KMS-11 (cell line): ENCODE data around the gene STXBP6.

Experiments
- H2AFZ ChIP-seq: fragments of 200-600 bp; sonication (generic); 2 replicates; pipeline ENCODE4 v1.6.1; 2016; ENCODE audit warnings: antibody characterized with exemption, mixed run types, low read depth
- H3K27ac ChIP-seq: fragments of 200-600 bp; sonication (generic); 2 replicates; pipeline ENCODE4 v1.6.1; 2016; ENCODE audit warnings: mild to moderate bottlenecking, mixed run types
- H3K27me3 ChIP-seq: fragments of 200-600 bp; sonication (generic); 2 replicates; pipeline ENCODE4 v1.6.1; 2017; ENCODE audit warnings: mild to moderate bottlenecking, low read depth, mixed run types, moderate library complexity; ENCODE audit not compliant: insufficient read depth
- H3K36me3 ChIP-seq: fragments of 200-600 bp; sonication (generic); 2 replicates; pipeline ENCODE4 v1.6.1; 2017; ENCODE audit warnings: mild to moderate bottlenecking, mixed run types; ENCODE audit not compliant: insufficient read depth
- H3K4me1 ChIP-seq: fragments of 200-600 bp; sonication (generic); 2 replicates; pipeline ENCODE4 v1.6.1; 2016; ENCODE audit warnings: mild to moderate bottlenecking, low read depth, mixed run types; ENCODE audit not compliant: poor library complexity, severe bottlenecking
- H3K4me2 ChIP-seq: fragments of 200-600 bp; sonication (generic); 2 replicates; pipeline ENCODE4 v1.7.0; 2016; ENCODE audit warnings: mild to moderate bottlenecking, mixed run types
- H3K4me3 ChIP-seq: fragments of 200-600 bp; sonication (generic); IDR thresholded peaks from 2 replicates; pipeline ENCODE4 v1.6.1; 2017; ENCODE audit warnings: low read depth, low read length, mixed read lengths; ENCODE audit not compliant: insufficient read depth
- H3K79me2 ChIP-seq: fragments of 200-600 bp; sonication (generic); 2 replicates; pipeline ENCODE4 v1.6.1; 2016; ENCODE audit warnings: low read depth, mixed run types; ENCODE audit not compliant: insufficient read depth
- H3K9ac ChIP-seq: fragments of 200-600 bp; sonication (generic); 2 replicates; pipeline ENCODE4 v1.6.1; 2016; ENCODE audit warnings: mild to moderate bottlenecking, mixed run types
- H4K20me1 ChIP-seq: fragments of 200-600 bp; sonication (generic); 2 replicates; pipeline ENCODE4 v1.6.1; 2016; ENCODE audit warnings: mild to moderate bottlenecking, mixed run types; ENCODE audit not compliant: insufficient read depth
- TF ChIP-seq, protein P1 (sequence below): fragments of 200-600 bp; sonication (generic); conservative IDR thresholded peaks from 2 replicates; pipeline ENCODE4 v1.6.1; 2017; ENCODE audit warnings: low read depth, mild to moderate bottlenecking, antibody characterized with exemption, low read length, moderate library complexity, mixed read lengths

The STXBP6 gene

DNA sequence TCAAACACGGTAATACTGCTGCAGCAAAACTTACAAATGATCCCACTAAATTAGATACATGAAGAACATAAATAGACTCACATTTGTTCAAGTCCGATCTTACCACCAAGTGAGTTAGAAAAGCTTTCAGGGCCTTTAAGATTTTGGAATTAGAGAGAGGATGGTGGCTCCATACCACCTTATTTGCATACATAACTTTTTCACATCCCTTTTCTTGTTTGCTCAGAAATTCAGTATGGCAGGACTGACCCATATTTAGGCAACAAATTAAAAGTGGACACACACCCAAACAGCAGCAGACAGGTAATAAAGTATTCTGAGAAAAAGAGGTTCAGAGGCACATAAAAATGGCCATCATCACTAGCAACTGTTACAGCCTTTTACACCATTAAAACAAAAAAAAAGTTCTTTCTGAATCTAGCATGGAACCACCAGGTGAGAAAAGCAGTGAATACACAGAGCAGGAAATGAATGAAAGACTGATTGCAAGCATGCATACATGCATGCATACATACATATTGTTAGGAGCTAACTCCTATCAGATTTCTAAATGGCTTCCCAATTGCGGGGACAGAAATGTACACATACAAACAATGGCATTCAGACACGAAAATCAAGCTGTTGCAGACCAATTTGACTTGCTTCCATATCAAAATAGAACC is 23.3 kb downstream of the STXBP6 start:
- no peak overlapping the region for H3K27ac ChIP-seq
- H3K79me2 ChIP-seq = no peaks in the 10 kb centered on the region
- H3K4me2 ChIP-seq = no peak overlapping the region
- no peaks in the 10 kb centered on the region for H4K20me1 ChIP-seq
- no peaks in the 10 kb centered on the region for H3K36me3 ChIP-seq
- H3K4me3 ChIP-seq = no peak overlapping the region
- H3K4me1 ChIP-seq = no peaks in the 10 kb centered on the region
- no peak overlapping the region for H3K9ac ChIP-seq
- TF ChIP-seq, protein P1, sequence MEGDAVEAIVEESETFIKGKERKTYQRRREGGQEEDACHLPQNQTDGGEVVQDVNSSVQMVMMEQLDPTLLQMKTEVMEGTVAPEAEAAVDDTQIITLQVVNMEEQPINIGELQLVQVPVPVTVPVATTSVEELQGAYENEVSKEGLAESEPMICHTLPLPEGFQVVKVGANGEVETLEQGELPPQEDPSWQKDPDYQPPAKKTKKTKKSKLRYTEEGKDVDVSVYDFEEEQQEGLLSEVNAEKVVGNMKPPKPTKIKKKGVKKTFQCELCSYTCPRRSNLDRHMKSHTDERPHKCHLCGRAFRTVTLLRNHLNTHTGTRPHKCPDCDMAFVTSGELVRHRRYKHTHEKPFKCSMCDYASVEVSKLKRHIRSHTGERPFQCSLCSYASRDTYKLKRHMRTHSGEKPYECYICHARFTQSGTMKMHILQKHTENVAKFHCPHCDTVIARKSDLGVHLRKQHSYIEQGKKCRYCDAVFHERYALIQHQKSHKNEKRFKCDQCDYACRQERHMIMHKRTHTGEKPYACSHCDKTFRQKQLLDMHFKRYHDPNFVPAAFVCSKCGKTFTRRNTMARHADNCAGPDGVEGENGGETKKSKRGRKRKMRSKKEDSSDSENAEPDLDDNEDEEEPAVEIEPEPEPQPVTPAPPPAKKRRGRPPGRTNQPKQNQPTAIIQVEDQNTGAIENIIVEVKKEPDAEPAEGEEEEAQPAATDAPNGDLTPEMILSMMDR = no peak
- no peak overlapping the region for H2AFZ ChIP-seq
- no peaks in the 10 kb centered on the region for H3K27me3 ChIP-seq

DNA sequence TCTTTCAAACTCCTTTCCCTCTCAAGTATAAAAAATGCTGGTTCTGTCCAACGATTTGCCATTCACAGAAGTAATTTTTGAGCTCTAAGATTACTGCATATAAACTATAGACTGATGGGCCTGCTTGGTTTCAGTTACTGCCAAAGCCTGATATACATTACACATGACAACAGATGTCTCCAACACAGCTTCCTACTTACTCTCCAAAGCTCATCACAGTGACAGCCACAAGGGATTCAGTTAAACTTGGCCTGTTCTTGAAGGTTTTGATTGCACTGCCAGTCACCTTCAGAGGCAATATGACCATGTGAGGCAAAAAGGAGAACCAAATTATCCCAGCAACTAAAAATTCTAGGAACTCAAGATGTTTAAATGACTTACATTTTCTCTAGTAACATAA is 30.1 kb downstream of the STXBP6 start:
- H3K4me1 ChIP-seq = no peaks in the 10 kb centered on the region
- H3K4me3 ChIP-seq = no peak overlapping the region
- no peaks in the 10 kb centered on the region for H3K27me3 ChIP-seq
- H3K36me3 ChIP-seq = no peaks in the 10 kb centered on the region
- TF ChIP-seq, protein P1 = no peak
- H2AFZ ChIP-seq = no peak overlapping the region
- no peak overlapping the region for H3K4me2 ChIP-seq
- H3K9ac ChIP-seq = no peak overlapping the region
- no peaks in the 10 kb centered on the region for H3K79me2 ChIP-seq
- H3K27ac ChIP-seq = no peak overlapping the region
- H4K20me1 ChIP-seq = no peaks in the 10 kb centered on the region

DNA sequence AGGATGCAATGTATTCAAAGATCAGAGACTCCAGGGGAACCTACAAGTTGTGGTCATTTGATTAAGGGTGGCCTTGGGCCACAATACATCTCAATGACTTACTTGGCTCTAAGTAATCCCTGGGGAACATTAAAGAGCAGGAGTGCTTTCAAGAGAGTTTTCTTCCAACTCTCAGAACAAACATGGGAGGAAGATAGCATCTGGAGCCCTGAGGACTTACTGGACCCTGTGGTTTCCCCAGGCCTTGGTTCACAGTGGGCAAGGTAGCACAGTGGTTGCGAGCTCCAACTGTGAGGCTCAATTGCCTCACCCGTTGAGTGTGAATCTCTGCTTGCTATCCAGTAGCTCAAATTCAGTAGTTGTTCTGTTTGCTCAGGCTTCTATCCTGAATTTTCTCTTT is 32.4 kb downstream of the STXBP6 start:
- H3K27me3 ChIP-seq = no peaks in the 10 kb centered on the region
- no peaks in the 10 kb centered on the region for H3K4me1 ChIP-seq
- H3K4me3 ChIP-seq = no peak overlapping the region
- no peaks in the 10 kb centered on the region for H4K20me1 ChIP-seq
- no peak overlapping the region for H3K27ac ChIP-seq
- H3K36me3 ChIP-seq = no peaks in the 10 kb centered on the region
- H3K4me2 ChIP-seq = no peak overlapping the region
- no peak overlapping the region for H2AFZ ChIP-seq
- H3K9ac ChIP-seq = no peak overlapping the region
- H3K79me2 ChIP-seq = no peaks in the 10 kb centered on the region
- TF ChIP-seq, protein P1 = no peak

DNA sequence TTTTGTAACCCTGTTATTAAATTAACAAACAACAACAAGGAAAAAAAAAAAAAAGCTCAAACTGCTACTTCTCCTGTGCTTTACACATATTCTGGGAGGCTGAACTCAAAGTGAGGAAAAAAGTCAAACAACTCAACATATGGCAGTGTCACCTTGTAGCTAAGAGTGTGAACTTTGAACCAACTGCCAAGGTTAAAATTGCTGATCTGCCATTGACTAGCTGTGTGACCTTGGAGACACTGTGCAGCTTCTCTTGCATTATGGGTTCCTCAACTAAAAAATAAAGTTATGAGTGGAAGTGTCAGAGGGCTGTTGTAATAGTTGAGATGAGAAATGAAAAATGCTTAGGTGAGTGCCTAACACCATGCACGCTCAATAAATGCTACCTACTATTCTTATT is 34.2 kb downstream of the STXBP6 start:
- Histone ChIP-seq H4K20me1 (no peaks in the 10 kb centered on the region), H3K27ac (no peak overlapping the region), H2AFZ (no peak overlapping the region), H3K4me1 (no peaks in the 10 kb centered on the region), H3K4me2 (no peak overlapping the region), H3K9ac (no peak overlapping the region), H3K4me3 (no peak overlapping the region), H3K79me2 (no peaks in the 10 kb centered on the region), H3K27me3 (no peaks in the 10 kb centered on the region), H3K36me3 (no peaks in the 10 kb centered on the region)
- TF ChIP-seq, protein P1 = no peak
